ENCODE measurements around the gene FUT7. TPM values are rescaled to one million over a fixed set of nuclear protein-coding genes. Genes with fewer than 3 reads are reported as not detected.
A peak's percentile ranks its signal among the peaks of the same experiment; 100 is the strongest.

The FUT7 gene
- total RNA-seq, 1 donor from 2014 or later, result not detected

DNA sequence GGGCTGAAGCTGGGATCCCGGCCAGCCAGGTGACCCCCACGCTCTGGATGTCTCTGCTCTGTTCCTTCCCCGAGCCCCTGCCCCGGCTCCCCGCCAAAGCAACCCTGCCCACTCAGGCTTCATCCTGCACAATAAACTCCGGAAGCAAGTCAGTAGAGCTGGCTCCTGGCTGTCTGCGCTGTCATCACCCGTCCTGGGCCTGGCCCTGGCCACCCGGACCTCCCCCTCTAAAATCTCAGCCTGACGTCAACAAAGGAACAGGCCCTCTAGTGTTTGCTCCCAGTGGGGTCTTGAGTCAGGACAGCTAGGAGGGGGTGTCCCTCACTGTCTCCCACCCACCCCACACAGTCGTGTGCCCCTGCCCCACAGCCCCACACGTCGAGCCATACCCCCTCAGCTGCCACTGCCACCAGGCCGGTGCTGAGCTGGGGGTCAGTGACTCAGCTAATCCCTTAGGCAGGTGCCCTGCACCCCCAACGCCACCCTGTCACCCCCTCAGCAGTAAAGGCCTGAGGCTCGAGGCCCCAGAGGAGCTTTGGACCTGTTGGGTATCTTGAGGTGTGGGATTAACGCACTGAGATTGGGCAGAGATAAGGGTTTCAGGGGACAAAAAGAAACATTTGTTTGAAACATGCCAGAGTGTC is 50.2 kb downstream of the FUT7 start:
- intact Hi-C loops (cut with micrococcal nuclease), result no loop called here
- H3K36me3 ChIP-seq, result peaks cover 5% of the 10 kb centered on the region
- TF ChIP-seq, protein P1, sequence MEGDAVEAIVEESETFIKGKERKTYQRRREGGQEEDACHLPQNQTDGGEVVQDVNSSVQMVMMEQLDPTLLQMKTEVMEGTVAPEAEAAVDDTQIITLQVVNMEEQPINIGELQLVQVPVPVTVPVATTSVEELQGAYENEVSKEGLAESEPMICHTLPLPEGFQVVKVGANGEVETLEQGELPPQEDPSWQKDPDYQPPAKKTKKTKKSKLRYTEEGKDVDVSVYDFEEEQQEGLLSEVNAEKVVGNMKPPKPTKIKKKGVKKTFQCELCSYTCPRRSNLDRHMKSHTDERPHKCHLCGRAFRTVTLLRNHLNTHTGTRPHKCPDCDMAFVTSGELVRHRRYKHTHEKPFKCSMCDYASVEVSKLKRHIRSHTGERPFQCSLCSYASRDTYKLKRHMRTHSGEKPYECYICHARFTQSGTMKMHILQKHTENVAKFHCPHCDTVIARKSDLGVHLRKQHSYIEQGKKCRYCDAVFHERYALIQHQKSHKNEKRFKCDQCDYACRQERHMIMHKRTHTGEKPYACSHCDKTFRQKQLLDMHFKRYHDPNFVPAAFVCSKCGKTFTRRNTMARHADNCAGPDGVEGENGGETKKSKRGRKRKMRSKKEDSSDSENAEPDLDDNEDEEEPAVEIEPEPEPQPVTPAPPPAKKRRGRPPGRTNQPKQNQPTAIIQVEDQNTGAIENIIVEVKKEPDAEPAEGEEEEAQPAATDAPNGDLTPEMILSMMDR (IDR thresholded peaks at IDR 0.05; ENCODE audit: borderline replicate concordance), result peak; percentile 42
- peaks cover 87% of the 10 kb centered on the region for H3K4me1 ChIP-seq
- H3K27me3 ChIP-seq (ENCODE audit: low read depth), result peaks cover 15% of the 10 kb centered on the region
- H3K4me3 ChIP-seq, result no peak overlapping the region
- peak; percentile 69 for DNase-seq
- H3K9me3 ChIP-seq (replicated peaks), result no peaks in the 10 kb centered on the region
- H3K27ac ChIP-seq (replicated peaks), result peak overlapping the region; percentile 91

DNA sequence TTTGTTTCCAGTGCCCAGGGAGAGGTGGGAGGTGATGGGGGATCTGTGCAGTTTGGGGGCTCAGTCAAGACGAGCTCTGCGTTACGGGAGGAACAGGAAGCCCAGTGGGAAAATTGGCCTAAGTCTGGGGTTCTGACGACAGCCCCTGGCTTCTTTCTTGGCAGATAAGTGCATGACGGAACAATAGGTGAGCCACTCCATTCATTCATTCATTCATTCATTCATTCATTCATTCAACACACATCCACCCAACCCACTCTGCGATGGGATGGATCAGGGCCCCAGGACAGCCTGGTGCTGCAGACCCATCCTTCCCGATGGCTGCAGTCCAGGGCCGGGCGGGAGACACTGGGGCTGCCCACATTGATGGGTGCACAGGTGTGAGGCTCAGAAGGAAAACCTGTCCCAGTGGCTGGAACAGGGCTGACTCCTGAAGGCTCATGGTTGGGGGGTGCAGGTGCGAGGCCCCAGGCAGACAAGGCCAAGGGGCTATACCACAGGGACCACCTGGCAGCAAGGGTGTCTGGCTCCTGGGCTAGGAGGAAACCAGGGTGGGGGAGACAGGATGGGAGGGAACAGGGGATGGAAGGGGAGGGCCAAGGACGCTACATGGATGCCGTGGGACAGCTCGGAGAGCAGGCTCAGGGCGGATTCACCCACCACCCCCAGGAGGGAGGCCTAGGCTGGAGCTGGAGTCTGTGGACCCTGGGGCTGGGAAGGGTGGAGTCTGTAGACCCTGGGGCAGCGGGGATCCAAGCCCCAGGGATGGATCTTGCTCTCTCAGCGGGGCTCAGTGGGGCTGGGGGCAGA is 51.0 kb downstream of the FUT7 start:
- intact Hi-C loops (cut with micrococcal nuclease), result no loop called here
- DNase-seq, result no peak
- Histone ChIP-seq H3K4me3 (no peak overlapping the region), H3K27me3 (ENCODE audit: low read depth) (peaks cover 13% of the 10 kb centered on the region), H3K27ac (replicated peaks) (peak overlapping the region; percentile 91), H3K9me3 (replicated peaks) (no peaks in the 10 kb centered on the region), H3K4me1 (peaks cover 92% of the 10 kb centered on the region), H3K36me3 (peaks cover 5% of the 10 kb centered on the region)
- TF ChIP-seq, protein P1 (IDR thresholded peaks at IDR 0.05; ENCODE audit: borderline replicate concordance), result no peak

Other genes with a start within 250 kb of the FUT7 start
- 71.4 TPM for gene TMEM141, start 240.7 kb downstream of the FUT7 start, total RNA-seq
- gene CCDC183, start 235.8 kb downstream of the FUT7 start, total RNA-seq, result 2.1 TPM
- gene RABL6, start 224.1 kb downstream of the FUT7 start, total RNA-seq, result 64.1 TPM
- gene AJM1, start 189.6 kb downstream of the FUT7 start, total RNA-seq, result 7.7 TPM
- 349 TPM for gene PHPT1, start 182.7 kb downstream of the FUT7 start, total RNA-seq
- gene MAMDC4, start 179.7 kb downstream of the FUT7 start, total RNA-seq, result 13.4 TPM
- gene EDF1, start 165.8 kb downstream of the FUT7 start, total RNA-seq, result 318 TPM
- gene TRAF2, start 145.6 kb downstream of the FUT7 start, total RNA-seq, result 10.0 TPM
- gene FBXW5, start 87.3 kb downstream of the FUT7 start, total RNA-seq, result 157 TPM
- gene C8G, start 86.8 kb downstream of the FUT7 start, total RNA-seq, result 3.6 TPM
- gene LCN12, start 79.8 kb downstream of the FUT7 start, total RNA-seq, result 7.8 TPM
- gene PTGDS, start 54.6 kb downstream of the FUT7 start, total RNA-seq, result 3,579 TPM
- 11.7 TPM for gene LCNL1, start 49.1 kb downstream of the FUT7 start, total RNA-seq
- gene PAXX, start 39.7 kb downstream of the FUT7 start, total RNA-seq, result 19.8 TPM
- gene CLIC3, start 35.5 kb downstream of the FUT7 start, total RNA-seq, result 1.6 TPM
- gene ABCA2, start 3.9 kb downstream of the FUT7 start, total RNA-seq, result 29.9 TPM
- gene NPDC1, start 14.1 kb upstream of the FUT7 start, total RNA-seq, result 63.9 TPM
- gene ENTPD2, start 22.0 kb upstream of the FUT7 start, total RNA-seq, result 1.5 TPM
- 0.25 TPM for gene SAPCD2, start 38.5 kb upstream of the FUT7 start, total RNA-seq
- gene UAP1L1, start 45.4 kb upstream of the FUT7 start, total RNA-seq, result 11.5 TPM
- 20.6 TPM for gene MAN1B1, start 54.9 kb upstream of the FUT7 start, total RNA-seq
- 130 TPM for gene DPP7, start 82.6 kb upstream of the FUT7 start, total RNA-seq
- not detected for gene GRIN1, start 107.1 kb upstream of the FUT7 start, total RNA-seq
- not detected for gene LRRC26, start 138.0 kb upstream of the FUT7 start, total RNA-seq
- not detected for gene TMEM210, start 140.0 kb upstream of the FUT7 start, total RNA-seq
- gene ANAPC2, start 156.5 kb upstream of the FUT7 start, total RNA-seq, result 34.7 TPM
- gene SSNA1, start 156.6 kb upstream of the FUT7 start, total RNA-seq, result 72.3 TPM
- 18.0 TPM for gene TPRN, start 168.7 kb upstream of the FUT7 start, total RNA-seq
- gene TMEM203, start 173.6 kb upstream of the FUT7 start, total RNA-seq, result 47.6 TPM
- gene NDOR1, start 173.6 kb upstream of the FUT7 start, total RNA-seq, result 6.5 TPM
- 31.5 TPM for gene RNF208, start 190.2 kb upstream of the FUT7 start, total RNA-seq
- 0.27 TPM for gene CYSRT1, start 193.1 kb upstream of the FUT7 start, total RNA-seq
- not detected for gene RNF224, start 195.4 kb upstream of the FUT7 start, total RNA-seq
- not detected for gene SLC34A3, start 198.8 kb upstream of the FUT7 start, total RNA-seq
- gene TUBB4B, start 209.2 kb upstream of the FUT7 start, total RNA-seq, result 463 TPM
- 0.58 TPM for gene STPG3, start 219.2 kb upstream of the FUT7 start, total RNA-seq
- gene NELFB, start 223.2 kb upstream of the FUT7 start, total RNA-seq, result 35.2 TPM
- 16.3 TPM for gene TOR4A, start 245.6 kb upstream of the FUT7 start, total RNA-seq